Neural cell (in vitro differentiated cells): ENCODE measurements around the gene HLF.

Experiments used
- EP300 ChIP-seq: fragments of 450-650 bp; conservative IDR thresholded peaks from 2 replicates; pipeline ENCODE4 v1.6.1; 2014; ENCODE audit warnings: antibody characterized with exemption, mild to moderate bottlenecking, moderate library complexity; ENCODE audit not compliant: poor library complexity, severe bottlenecking
- EZH2 ChIP-seq: fragments of 200-600, 300-800 bp; shearing (Covaris generic), sonication (generic); IDR thresholded peaks from 2 replicates; pipeline ENCODE4 v1.6.1; 2014; ENCODE audit warnings: antibody characterized with exemption, low read length, borderline replicate concordance, mild to moderate bottlenecking; ENCODE audit not compliant: insufficient read depth, poor library complexity, severe bottlenecking
- POLR2AphosphoS5 ChIP-seq: IDR thresholded peaks from 2 replicates; pipeline ENCODE4 v1.6.1; 2012
- TAF1 ChIP-seq: IDR thresholded peaks from 2 replicates; pipeline ENCODE4 v1.6.1; 2012; ENCODE audit warnings: low read depth
- TF ChIP-seq, protein P1 (sequence below): IDR thresholded peaks from 2 replicates; pipeline ENCODE4 v1.6.1; 2012; ENCODE audit warnings: borderline replicate concordance

DNA sequence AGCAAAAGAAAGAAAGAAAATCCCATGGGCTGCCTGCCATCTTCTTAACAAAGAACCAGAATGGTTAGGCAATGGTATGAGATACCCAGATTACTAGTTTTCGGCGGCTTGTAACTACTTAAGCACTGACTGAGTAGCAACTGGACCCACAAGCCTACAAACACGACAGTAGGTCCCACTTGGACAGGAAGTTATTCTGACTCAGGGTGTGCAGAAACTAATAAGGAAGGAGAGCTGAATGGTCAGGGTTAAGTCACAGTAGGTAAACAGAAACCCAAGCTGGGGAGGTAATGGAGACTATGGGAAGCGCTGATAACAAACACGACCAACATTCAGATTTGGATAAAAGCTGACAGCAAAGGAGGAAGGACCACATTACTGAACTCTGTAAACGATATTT, 10.4 kb upstream of the HLF start:
- TF ChIP-seq POLR2AphosphoS5 (no peak), EZH2 (no peak), EP300 (no peak), TAF1 (no peak)
- TF ChIP-seq, protein P1, sequence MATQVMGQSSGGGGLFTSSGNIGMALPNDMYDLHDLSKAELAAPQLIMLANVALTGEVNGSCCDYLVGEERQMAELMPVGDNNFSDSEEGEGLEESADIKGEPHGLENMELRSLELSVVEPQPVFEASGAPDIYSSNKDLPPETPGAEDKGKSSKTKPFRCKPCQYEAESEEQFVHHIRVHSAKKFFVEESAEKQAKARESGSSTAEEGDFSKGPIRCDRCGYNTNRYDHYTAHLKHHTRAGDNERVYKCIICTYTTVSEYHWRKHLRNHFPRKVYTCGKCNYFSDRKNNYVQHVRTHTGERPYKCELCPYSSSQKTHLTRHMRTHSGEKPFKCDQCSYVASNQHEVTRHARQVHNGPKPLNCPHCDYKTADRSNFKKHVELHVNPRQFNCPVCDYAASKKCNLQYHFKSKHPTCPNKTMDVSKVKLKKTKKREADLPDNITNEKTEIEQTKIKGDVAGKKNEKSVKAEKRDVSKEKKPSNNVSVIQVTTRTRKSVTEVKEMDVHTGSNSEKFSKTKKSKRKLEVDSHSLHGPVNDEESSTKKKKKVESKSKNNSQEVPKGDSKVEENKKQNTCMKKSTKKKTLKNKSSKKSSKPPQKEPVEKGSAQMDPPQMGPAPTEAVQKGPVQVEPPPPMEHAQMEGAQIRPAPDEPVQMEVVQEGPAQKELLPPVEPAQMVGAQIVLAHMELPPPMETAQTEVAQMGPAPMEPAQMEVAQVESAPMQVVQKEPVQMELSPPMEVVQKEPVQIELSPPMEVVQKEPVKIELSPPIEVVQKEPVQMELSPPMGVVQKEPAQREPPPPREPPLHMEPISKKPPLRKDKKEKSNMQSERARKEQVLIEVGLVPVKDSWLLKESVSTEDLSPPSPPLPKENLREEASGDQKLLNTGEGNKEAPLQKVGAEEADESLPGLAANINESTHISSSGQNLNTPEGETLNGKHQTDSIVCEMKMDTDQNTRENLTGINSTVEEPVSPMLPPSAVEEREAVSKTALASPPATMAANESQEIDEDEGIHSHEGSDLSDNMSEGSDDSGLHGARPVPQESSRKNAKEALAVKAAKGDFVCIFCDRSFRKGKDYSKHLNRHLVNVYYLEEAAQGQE = no peak
